ENCODE data around the gene NOTCH2NLA.
"Not testable (repeated sequence)": the region's sequence is repeated elsewhere in the genome, so short reads cannot be mapped to it uniquely, and the experiment has no call there.

DNA sequence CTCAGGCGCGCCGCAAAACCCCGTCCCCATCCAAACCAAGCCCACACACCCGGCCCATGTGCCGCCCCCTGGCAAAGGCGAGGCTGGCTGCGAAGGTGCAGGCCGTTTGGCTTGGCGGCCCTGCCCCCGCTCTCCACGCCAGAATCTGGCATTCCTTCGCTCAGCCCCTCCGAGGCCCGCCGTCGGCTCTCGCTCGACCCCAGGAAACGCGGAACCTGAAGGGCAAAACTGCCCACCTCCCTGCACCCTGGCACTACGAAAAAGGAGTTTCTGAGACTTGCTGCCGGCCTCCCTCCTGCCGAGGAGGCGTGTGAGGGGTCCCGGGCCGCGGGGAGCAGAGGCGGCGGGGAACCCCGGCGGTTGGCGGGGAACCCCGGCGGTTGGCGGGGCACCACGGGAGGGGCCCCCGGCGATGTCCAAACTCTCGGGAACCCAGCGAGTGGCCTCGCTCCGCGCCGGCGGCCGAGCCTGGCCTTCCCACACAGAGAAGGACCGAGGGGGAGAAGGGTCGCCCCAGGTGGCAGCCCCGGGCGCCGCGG lies 608 bp downstream of the NOTCH2NLA start:
- TF ChIP-seq, protein P1, sequence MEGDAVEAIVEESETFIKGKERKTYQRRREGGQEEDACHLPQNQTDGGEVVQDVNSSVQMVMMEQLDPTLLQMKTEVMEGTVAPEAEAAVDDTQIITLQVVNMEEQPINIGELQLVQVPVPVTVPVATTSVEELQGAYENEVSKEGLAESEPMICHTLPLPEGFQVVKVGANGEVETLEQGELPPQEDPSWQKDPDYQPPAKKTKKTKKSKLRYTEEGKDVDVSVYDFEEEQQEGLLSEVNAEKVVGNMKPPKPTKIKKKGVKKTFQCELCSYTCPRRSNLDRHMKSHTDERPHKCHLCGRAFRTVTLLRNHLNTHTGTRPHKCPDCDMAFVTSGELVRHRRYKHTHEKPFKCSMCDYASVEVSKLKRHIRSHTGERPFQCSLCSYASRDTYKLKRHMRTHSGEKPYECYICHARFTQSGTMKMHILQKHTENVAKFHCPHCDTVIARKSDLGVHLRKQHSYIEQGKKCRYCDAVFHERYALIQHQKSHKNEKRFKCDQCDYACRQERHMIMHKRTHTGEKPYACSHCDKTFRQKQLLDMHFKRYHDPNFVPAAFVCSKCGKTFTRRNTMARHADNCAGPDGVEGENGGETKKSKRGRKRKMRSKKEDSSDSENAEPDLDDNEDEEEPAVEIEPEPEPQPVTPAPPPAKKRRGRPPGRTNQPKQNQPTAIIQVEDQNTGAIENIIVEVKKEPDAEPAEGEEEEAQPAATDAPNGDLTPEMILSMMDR (IDR thresholded peaks at IDR 0.05): not testable (repeated sequence)
- not testable (repeated sequence) for TF ChIP-seq KDM5A (IDR thresholded peaks at IDR 0.05); PHF8 (IDR thresholded peaks at IDR 0.05; ENCODE audit: borderline replicate concordance, low read depth); TP53 (CRISPR knock-in tag; IDR thresholded peaks at IDR 0.05); EP300 (IDR thresholded peaks at IDR 0.05); KDM1A (IDR thresholded peaks at IDR 0.05; ENCODE audit: low read depth); RCOR1 (IDR thresholded peaks at IDR 0.05; ENCODE audit: low read depth, low read length); CEBPB (IDR thresholded peaks at IDR 0.05); HOXA7 (CRISPR knock-in tag; IDR thresholded peaks at IDR 0.05); RARB (CRISPR knock-in tag; IDR thresholded peaks at IDR 0.05); NFE2L2 (conservative IDR thresholded peaks at IDR 0.05; ENCODE audit: low read length); RAD21 (conservative IDR thresholded peaks at IDR 0.05 in 1 of 2, IDR thresholded peaks at IDR 0.05 in 1 of 2)
- TF ChIP-seq, protein P2, sequence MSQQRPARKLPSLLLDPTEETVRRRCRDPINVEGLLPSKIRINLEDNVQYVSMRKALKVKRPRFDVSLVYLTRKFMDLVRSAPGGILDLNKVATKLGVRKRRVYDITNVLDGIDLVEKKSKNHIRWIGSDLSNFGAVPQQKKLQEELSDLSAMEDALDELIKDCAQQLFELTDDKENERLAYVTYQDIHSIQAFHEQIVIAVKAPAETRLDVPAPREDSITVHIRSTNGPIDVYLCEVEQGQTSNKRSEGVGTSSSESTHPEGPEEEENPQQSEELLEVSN (IDR thresholded peaks at IDR 0.05; ENCODE audit: borderline replicate concordance, low read depth): not testable (repeated sequence)
- TF ChIP-seq, protein P3, sequence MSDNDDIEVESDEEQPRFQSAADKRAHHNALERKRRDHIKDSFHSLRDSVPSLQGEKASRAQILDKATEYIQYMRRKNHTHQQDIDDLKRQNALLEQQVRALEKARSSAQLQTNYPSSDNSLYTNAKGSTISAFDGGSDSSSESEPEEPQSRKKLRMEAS (IDR thresholded peaks at IDR 0.05): not testable (repeated sequence)
